IMR-90 (cell line): ENCODE data around the gene MAGEB17. TPM values are rescaled to one million over a fixed set of nuclear protein-coding genes. Genes with fewer than 3 reads are reported as not detected.
A peak's percentile ranks its signal among the peaks of the same experiment; 100 is the strongest.

Source experiments
- ATAC-seq: fragments of 200-7000 bp; cut with Tn5 transposase; 2 replicates; pipeline ENCODE4 v1.9.1; 2020; ENCODE audit warnings: low read depth, mild to moderate bottlenecking, moderate library complexity
- BruUV-seq: library from RNA; stranded (reverse); fragments of 400-500 nt; replicated peaks from 2 replicates; lab custom pipeline; 2021; lab: Mats Ljungman, UMichigan
- CTCF ChIA-PET: fragments of 300-600 bp; formaldehyde crosslinking; extraction: SDS; loops from one replicate; lab custom pipeline; 2021; ENCODE audit warnings: antibody characterized with exemption; lab: Yijun Ruan, JAX
- POLR2A ChIA-PET: fragments of 300-600 bp; sonication (Branson Sonifier 250); formaldehyde crosslinking; loops from one replicate; lab custom pipeline; 2022; ENCODE audit warnings: antibody characterized with exemption; ENCODE audit not compliant: unreplicated experiment; lab: Charles Lee
- DNase-seq: peaks from one replicate; pipeline ENCODE4 v3.0.0; 2013
- H2AFZ ChIP-seq: replicated peaks from 2 replicates; pipeline ENCODE3; 2013; ENCODE audit warnings: low read length, mild to moderate bottlenecking; ENCODE audit not compliant: poor library complexity
- H2AK5ac ChIP-seq: 2 replicates; pipeline ENCODE4 v1.6.1; 2013; ENCODE audit warnings: low read depth, low read length, inconsistent platforms
- H2AK9ac ChIP-seq: replicated peaks from 2 replicates; pipeline ENCODE3; 2013; ENCODE audit warnings: mild to moderate bottlenecking, low read depth, low read length, moderate library complexity; ENCODE audit not compliant: poor library complexity
- H2BK120ac ChIP-seq: 2 replicates; pipeline ENCODE4 v1.6.1; 2013; ENCODE audit warnings: low read depth, low read length, inconsistent platforms
- H2BK15ac ChIP-seq: 3 replicates; pipeline ENCODE4 v1.6.1; 2013; ENCODE audit warnings: low read depth, low read length, inconsistent platforms
- H2BK20ac ChIP-seq: 2 replicates; pipeline ENCODE4 v1.6.1; 2013; ENCODE audit warnings: low read depth, mild to moderate bottlenecking, inconsistent platforms, low read length, moderate library complexity
- H2BK5ac ChIP-seq: 2 replicates; pipeline ENCODE4 v1.6.1; 2013; ENCODE audit warnings: mild to moderate bottlenecking, low read depth, low read length, inconsistent platforms; ENCODE audit not compliant: poor library complexity, severe bottlenecking
- H3K14ac ChIP-seq: replicated peaks from 2 replicates; pipeline ENCODE4 v1.6.1; 2013; ENCODE audit warnings: low read depth, low read length, inconsistent platforms
- H3K18ac ChIP-seq: 2 replicates; pipeline ENCODE4 v1.6.1; 2013; ENCODE audit warnings: low read depth, low read length, control low read depth
- H3K23ac ChIP-seq: 2 replicates; pipeline ENCODE4 v1.6.1; 2013; ENCODE audit warnings: low read depth, low read length, inconsistent platforms
- H3K27ac ChIP-seq: 2 replicates; pipeline ENCODE4 v1.5.1; 2013; ENCODE audit warnings: mild to moderate bottlenecking, control low read depth, low read length; ENCODE audit not compliant: insufficient read depth
- H3K27me3 ChIP-seq: 2 replicates; pipeline ENCODE4 v1.6.1; 2013; ENCODE audit warnings: low read length; ENCODE audit not compliant: control insufficient read depth, insufficient read depth
- H3K36me3 ChIP-seq: 2 replicates; pipeline ENCODE4 v1.6.1; 2013; ENCODE audit warnings: low read length, mixed read lengths; ENCODE audit not compliant: control insufficient read depth, insufficient read depth
- H3K4ac ChIP-seq: 2 replicates; pipeline ENCODE4 v1.6.1; 2013; ENCODE audit warnings: low read depth, low read length, inconsistent platforms
- H3K4me1 ChIP-seq: 2 replicates; pipeline ENCODE4 v1.6.1; 2013; ENCODE audit warnings: low read length, mixed read lengths; ENCODE audit not compliant: control insufficient read depth, insufficient read depth
- H3K4me2 ChIP-seq: 2 replicates; pipeline ENCODE4 v1.6.1; 2013; ENCODE audit warnings: low read depth, mild to moderate bottlenecking, control low read depth, low read length, moderate library complexity
- H3K4me3 ChIP-seq: 2 replicates; pipeline ENCODE4 v1.5.1; 2013; ENCODE audit warnings: low read depth, mild to moderate bottlenecking, control low read depth, low read length, moderate library complexity; ENCODE audit not compliant: insufficient read depth
- H3K56ac ChIP-seq: 2 replicates; pipeline ENCODE4 v1.6.1; 2013; ENCODE audit warnings: low read length, inconsistent platforms; ENCODE audit not compliant: insufficient read depth; ENCODE audit errors: extremely low read depth
- H3K79me1 ChIP-seq, 2 experiments: 2 replicates each; pipeline ENCODE4 v1.6.1; 2013; ENCODE audit warnings: low read length in 2 of 2, inconsistent platforms in 1 of 2, low read depth in 1 of 2
- H3K9ac ChIP-seq: 2 replicates; pipeline ENCODE4 v1.6.1; 2013; ENCODE audit warnings: low read depth, low read length, control low read depth
- H3K9me1 ChIP-seq: 2 replicates; pipeline ENCODE4 v1.6.1; 2013; ENCODE audit warnings: low read length, inconsistent platforms; ENCODE audit not compliant: insufficient read depth
- H3K9me3 ChIP-seq: 2 replicates; pipeline ENCODE4 v1.6.1; 2013; ENCODE audit warnings: low read length; ENCODE audit not compliant: control insufficient read depth, insufficient read depth
- H4K20me1 ChIP-seq: 2 replicates; pipeline ENCODE4 v1.6.1; 2013; ENCODE audit warnings: low read length, inconsistent platforms; ENCODE audit not compliant: insufficient read depth
- H4K5ac ChIP-seq: 2 replicates; pipeline ENCODE4 v1.6.1; 2013; ENCODE audit warnings: mild to moderate bottlenecking, low read depth, low read length, control low read depth
- H4K8ac ChIP-seq, 2 experiments: 2 replicates each; pipeline ENCODE4 v1.6.1; 2013; ENCODE audit warnings: low read depth in 2 of 2, low read length in 2 of 2, control low read depth in 1 of 2, inconsistent platforms in 1 of 2
- H4K91ac ChIP-seq: 2 replicates; pipeline ENCODE4 v1.6.1; 2013; ENCODE audit warnings: low read depth, low read length, inconsistent platforms; ENCODE audit not compliant: insufficient read depth
- NFE2L2 ChIP-seq: fragments of 150-350 bp; IDR thresholded peaks from 2 replicates; pipeline ENCODE4 v1.6.1; 2016; ENCODE audit warnings: low read depth, mild to moderate bottlenecking, low read length
- POLR2A ChIP-seq: IDR thresholded peaks from 2 replicates; pipeline ENCODE4 v1.6.1; 2012; ENCODE audit warnings: mild to moderate bottlenecking, low read depth, low read length
- dilution Hi-C: fragments of 300-500 bp; cut with HindIII; formaldehyde crosslinking; loops from one replicate; pipeline ENCODE4 v1.14.3; 2018; ENCODE audit warnings: low sequenced_read_pairs; ENCODE audit not compliant: unreplicated experiment
- in situ Hi-C: fragments of 300-500 bp; cut with MboI; formaldehyde crosslinking; loops from 3 replicates; pipeline ENCODE4 v1.14.3; 2019; ENCODE audit warnings: low sequenced_read_pairs, inconsistent platforms, mixed read lengths
- intact Hi-C: fragments of 100-400 bp; cut with micrococcal nuclease; formaldehyde crosslinking; loops from 2 replicates; pipeline ENCODE4 v1.10.0; 2022
- polyA plus RNA-seq, 3 experiments: library from polyadenylated mRNA; depleted of rRNA; stranded (reverse); fragments of >200 nt; gene quantifications; 2 replicates each; pipeline ENCODE4 v1.2.3, GENCODE V29; 2012; ENCODE audit warnings: low replicate concordance in 1 of 3
- total RNA-seq: library from RNA; depleted of rRNA; stranded (reverse); fragments of >200 nt; gene quantifications from 2 replicates; pipeline ENCODE4 v1.2.3, GENCODE V29; 2012

Gene MAGEB17
- total and polyA plus RNA-seq, 2 of the 4 experiments (the other 2 are of a cell fraction), result under 0.01 to 0.34 TPM

GRCh38 chrX:16196829-16197228 is 29.5 kb downstream of the MAGEB17 start:
- Histone ChIP-seq H3K4ac (no peak overlapping the region; the same call in 1 of the 2 replicates), H2AK5ac (no peak overlapping the region), H3K23ac (no peak overlapping the region), H3K36me3 (no peaks in the 10 kb centered on the region), H2BK15ac (no peak overlapping the region), H3K14ac (no peak overlapping the region), H2BK120ac (peak overlapping the region; percentile 13; the same call in 1 of the 2 replicates), H4K8ac (no peak overlapping the region), H4K5ac (no peak overlapping the region), H3K79me1 (no peaks in the 10 kb centered on the region), H2BK20ac (peak overlapping the region; percentile 47; the same call in 1 of the 2 replicates), H3K4me1 (no peaks in the 10 kb centered on the region), H3K9ac (no peak overlapping the region), H4K91ac (no peak overlapping the region), H3K4me2 (no peak overlapping the region), H3K9me3 (no peaks in the 10 kb centered on the region), H2BK5ac (no peak overlapping the region), H3K27ac (no peak overlapping the region), H4K20me1 (no peaks in the 10 kb centered on the region), H3K4me3 (no peak overlapping the region), H3K9me1 (no peaks in the 10 kb centered on the region), H3K18ac (no peak overlapping the region), H3K27me3 (peaks cover 3% of the 10 kb centered on the region; the same call in 1 of the 2 replicates), H3K56ac (no peak overlapping the region), H2AFZ (peak overlapping the region; percentile 54), H2AK9ac (no peak overlapping the region)
- in situ Hi-C loops (no loop called here), intact Hi-C loops (no loop called here), dilution Hi-C loops (no loop called here)
- CTCF ChIA-PET, result no interaction called here
- DNase-seq (no peak), ATAC-seq (no peak)
- POLR2A ChIA-PET, result no interaction called here
- TF ChIP-seq POLR2A (no peak), NFE2L2 (peak; percentile 88)
- BruUV-seq, result no TSS peak
